ACC112 (cell line): ENCODE measurements around the gene U2SURP.
"Not testable (repeated sequence)": the region's sequence is repeated elsewhere in the genome, so short reads cannot be mapped to it uniquely, and the experiment has no call there.

Experiments used
- H2AFZ ChIP-seq: fragments of 200-600 bp; sonication (generic); one replicate; pipeline ENCODE4 v1.6.0; 2017; ENCODE audit warnings: antibody characterized with exemption, low read length; ENCODE audit not compliant: unreplicated experiment
- H3K27ac ChIP-seq: fragments of 200-600 bp; sonication (generic); 2 replicates; pipeline ENCODE4 v1.5.1; 2014; ENCODE audit warnings: low read depth, mild to moderate bottlenecking, antibody characterized with exemption, low read length, moderate library complexity
- H3K27me3 ChIP-seq: fragments of 200-600 bp; sonication (generic); 2 replicates; pipeline ENCODE4 v1.6.1; 2014; ENCODE audit warnings: mild to moderate bottlenecking, antibody characterized with exemption, low read length, moderate library complexity, mixed read lengths; ENCODE audit not compliant: insufficient read depth
- H3K36me3 ChIP-seq: fragments of 200-600 bp; sonication (generic); 2 replicates; pipeline ENCODE4 v1.6.1; 2016; ENCODE audit warnings: mild to moderate bottlenecking, antibody characterized with exemption, low read length, moderate library complexity, mixed read lengths; ENCODE audit not compliant: insufficient read depth
- H3K4me1 ChIP-seq: fragments of 200-600 bp; sonication (generic); one replicate; pipeline ENCODE4 v1.6.1; 2016; ENCODE audit warnings: low read length, mixed read lengths; ENCODE audit not compliant: insufficient read depth, unreplicated experiment, control insufficient read depth
- H3K4me3 ChIP-seq: fragments of 200-600 bp; sonication (generic); 2 replicates; pipeline ENCODE4 v1.5.1; 2014; ENCODE audit warnings: mild to moderate bottlenecking, low read depth, low read length
- H3K79me2 ChIP-seq: fragments of 200-600 bp; sonication (generic); one replicate; pipeline ENCODE4 v1.6.0; 2016; ENCODE audit warnings: low read length; ENCODE audit not compliant: control insufficient read depth, unreplicated experiment, insufficient read depth

U2SURP gene

GRCh38 chr3:143045639-143046038 is 44.3 kb downstream of the U2SURP start:
- peaks cover 4% of the 10 kb centered on the region for H3K79me2 ChIP-seq
- H3K4me3 ChIP-seq: no peak overlapping the region
- H3K27ac ChIP-seq: no peak overlapping the region
- no peaks in the 10 kb centered on the region for H3K27me3 ChIP-seq
- no peak overlapping the region for H2AFZ ChIP-seq
- peaks cover 24% of the 10 kb centered on the region for H3K36me3 ChIP-seq
- no peaks in the 10 kb centered on the region for H3K4me1 ChIP-seq

GRCh38 chr3:143046075-143046474 is 44.7 kb downstream of the U2SURP start:
- H3K36me3 ChIP-seq: peaks cover 26% of the 10 kb centered on the region

DNA sequence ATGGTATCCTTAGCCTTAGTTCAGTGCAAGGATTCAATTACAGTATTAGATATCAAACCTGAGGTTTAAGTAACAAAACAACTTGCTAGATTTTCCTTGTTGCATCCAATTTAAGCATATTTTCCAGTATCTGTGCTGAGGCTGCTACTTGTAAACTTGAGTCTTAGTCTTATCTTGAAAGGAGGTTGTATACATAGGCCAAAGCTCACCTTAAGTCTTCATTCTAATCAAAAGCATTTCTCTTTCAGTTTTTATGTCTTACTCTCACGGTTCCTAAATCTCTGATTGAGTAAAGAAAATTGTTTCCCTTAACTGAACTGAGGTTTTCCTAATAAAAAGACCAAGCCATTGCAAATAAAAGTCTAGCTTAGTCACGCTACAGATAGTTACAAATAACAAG is 52.6 kb downstream of the U2SURP start:
- H3K4me1 ChIP-seq: no peaks in the 10 kb centered on the region
- H3K4me3 ChIP-seq: no peak overlapping the region
- H3K27me3 ChIP-seq: no peaks in the 10 kb centered on the region
- H2AFZ ChIP-seq: no peak overlapping the region
- H3K36me3 ChIP-seq: peaks cover 54% of the 10 kb centered on the region
- H3K79me2 ChIP-seq: no peaks in the 10 kb centered on the region
- no peak overlapping the region for H3K27ac ChIP-seq

More at GRCh38 chr3:143046075-143046474, 44.7 kb downstream of the U2SURP start:
- not testable (repeated sequence) for H3K27ac ChIP-seq, H3K4me1 ChIP-seq, H2AFZ ChIP-seq, H3K27me3 ChIP-seq, H3K4me3 ChIP-seq, H3K79me2 ChIP-seq

DNA sequence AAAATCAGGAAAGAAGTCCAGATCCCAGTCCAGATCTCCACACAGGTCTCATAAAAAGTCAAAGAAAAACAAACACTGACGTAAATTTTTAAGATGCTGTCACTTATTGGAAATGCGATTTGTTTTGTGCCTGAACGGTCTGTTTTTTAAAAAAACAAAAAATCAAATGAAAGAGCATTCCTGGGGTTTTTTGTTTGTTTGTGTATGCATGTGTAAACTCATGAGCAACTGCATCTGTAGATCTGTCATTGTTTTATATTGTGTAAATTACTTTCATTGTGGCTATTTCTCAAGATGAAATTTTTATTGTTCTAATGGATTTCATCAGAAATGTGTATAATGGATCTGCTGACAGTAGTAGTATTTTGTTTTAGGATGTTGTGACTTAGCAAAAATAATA is 55.0 kb downstream of the U2SURP start:
- Histone ChIP-seq H2AFZ (no peak overlapping the region), H3K36me3 (peaks cover 50% of the 10 kb centered on the region), H3K79me2 (no peaks in the 10 kb centered on the region), H3K27me3 (no peaks in the 10 kb centered on the region), H3K4me3 (no peak overlapping the region), H3K4me1 (peaks cover 12% of the 10 kb centered on the region), H3K27ac (no peak overlapping the region)

- Histone ChIP-seq H3K27ac (no peak overlapping the region), H3K4me1 (peaks cover 12% of the 10 kb centered on the region), H3K36me3 (peaks cover 35% of the 10 kb centered on the region), H3K27me3 (no peaks in the 10 kb centered on the region), H3K4me3 (no peak overlapping the region), H2AFZ (no peak overlapping the region), H3K79me2 (no peaks in the 10 kb centered on the region)
These were observed 59.5 kb downstream of the U2SURP start for GRCh38 chr3:143060906-143061305.

DNA sequence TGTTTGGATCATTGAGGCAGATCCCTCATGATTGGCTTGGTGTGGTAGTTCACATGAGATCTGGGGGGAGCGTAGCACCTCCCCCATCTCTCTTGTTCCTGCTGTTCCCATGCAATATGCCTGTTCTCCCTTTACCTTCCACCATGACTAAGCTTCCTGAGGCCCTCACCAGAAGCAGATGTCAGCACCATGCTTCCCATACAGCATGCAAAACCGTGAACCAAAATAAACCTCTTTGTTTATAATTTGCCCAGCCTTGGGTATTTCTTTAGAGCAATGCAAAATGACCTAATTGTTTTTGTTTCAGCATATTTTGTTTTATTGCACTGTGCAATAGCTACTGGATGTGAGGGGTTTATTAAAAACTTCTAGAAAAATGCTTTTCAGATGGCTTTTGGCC is 61.6 kb downstream of the U2SURP start:
- Histone ChIP-seq H3K4me3 (no peak overlapping the region), H3K27me3 (no peaks in the 10 kb centered on the region), H3K27ac (no peak overlapping the region)

DNA sequence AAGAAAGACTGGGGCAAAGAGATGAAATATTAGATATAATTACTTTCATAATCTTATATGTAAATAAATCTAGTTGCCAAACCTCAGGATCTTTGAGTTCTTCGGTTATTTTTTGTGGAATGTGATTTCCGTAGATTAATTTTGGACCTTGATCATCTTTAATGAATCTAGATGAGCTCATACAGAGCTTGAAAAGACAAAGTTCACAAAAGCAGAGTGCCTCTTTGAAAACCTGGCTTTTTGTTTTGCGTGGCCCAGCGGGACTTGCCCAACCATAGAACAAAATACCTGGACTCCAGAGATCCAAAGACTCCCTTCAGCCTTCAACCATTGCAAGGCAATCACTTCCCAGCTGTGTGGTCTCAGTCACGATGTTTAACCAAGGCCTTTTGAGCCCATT is 63.4 kb downstream of the U2SURP start:
- Histone ChIP-seq H3K4me1 (peaks cover 12% of the 10 kb centered on the region), H3K4me3 (no peak overlapping the region), H3K27ac (no peak overlapping the region), H3K36me3 (peaks cover 7% of the 10 kb centered on the region; the same call in 1 of the 2 replicates), H3K27me3 (no peaks in the 10 kb centered on the region), H3K79me2 (no peaks in the 10 kb centered on the region), H2AFZ (no peak overlapping the region)

More for the DNA sequence above, 61.6 kb downstream of the U2SURP start:
- Histone ChIP-seq H3K36me3 (peaks cover 16% of the 10 kb centered on the region), H2AFZ (no peak overlapping the region), H3K4me1 (peaks cover 12% of the 10 kb centered on the region), H3K79me2 (no peaks in the 10 kb centered on the region)

GRCh38 chr3:143065364-143065763 is 64.0 kb downstream of the U2SURP start:
- H3K27me3 ChIP-seq: no peaks in the 10 kb centered on the region
- no peak overlapping the region for H3K27ac ChIP-seq
- H2AFZ ChIP-seq: no peak overlapping the region
- H3K4me1 ChIP-seq: peaks cover 10% of the 10 kb centered on the region
- peaks cover 7% of the 10 kb centered on the region; the same call in 1 of the 2 replicates for H3K36me3 ChIP-seq
- no peak overlapping the region for H3K4me3 ChIP-seq
- H3K79me2 ChIP-seq: no peaks in the 10 kb centered on the region

DNA sequence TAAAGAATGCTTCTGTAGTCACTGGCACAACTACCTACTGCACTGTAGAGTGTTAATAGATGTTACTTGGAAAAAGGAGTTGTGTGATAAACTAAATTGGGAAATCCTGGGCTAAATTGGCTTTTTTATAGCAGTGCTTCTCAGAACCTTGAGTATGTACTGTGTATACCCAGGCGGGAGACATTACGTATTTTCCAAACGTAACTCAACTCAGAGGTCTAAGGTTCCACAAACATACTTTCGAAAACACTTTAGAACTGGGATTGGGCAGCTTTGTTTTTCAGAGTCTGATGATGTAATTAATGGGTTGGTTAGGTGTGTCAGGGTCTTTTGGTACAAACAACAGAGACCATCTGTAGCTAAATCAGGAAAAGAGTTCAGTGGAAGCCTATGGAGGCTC is 64.7 kb downstream of the U2SURP start:
- no peaks in the 10 kb centered on the region for H3K79me2 ChIP-seq
- no peak overlapping the region for H3K4me3 ChIP-seq
- peaks cover 7% of the 10 kb centered on the region; the same call in 1 of the 2 replicates for H3K36me3 ChIP-seq
- peaks cover 9% of the 10 kb centered on the region for H3K4me1 ChIP-seq
- no peaks in the 10 kb centered on the region for H3K27me3 ChIP-seq
- no peak overlapping the region for H2AFZ ChIP-seq
- no peak overlapping the region for H3K27ac ChIP-seq

GRCh38 chr3:143067201-143067600 is 65.8 kb downstream of the U2SURP start:
- H3K79me2 ChIP-seq: no peaks in the 10 kb centered on the region
- H3K36me3 ChIP-seq: peaks cover 3% of the 10 kb centered on the region; the same call in 1 of the 2 replicates
- no peak overlapping the region for H2AFZ ChIP-seq
- no peaks in the 10 kb centered on the region for H3K27me3 ChIP-seq
- H3K27ac ChIP-seq: no peak overlapping the region
- H3K4me3 ChIP-seq: no peak overlapping the region
- H3K4me1 ChIP-seq: peaks cover 10% of the 10 kb centered on the region

DNA sequence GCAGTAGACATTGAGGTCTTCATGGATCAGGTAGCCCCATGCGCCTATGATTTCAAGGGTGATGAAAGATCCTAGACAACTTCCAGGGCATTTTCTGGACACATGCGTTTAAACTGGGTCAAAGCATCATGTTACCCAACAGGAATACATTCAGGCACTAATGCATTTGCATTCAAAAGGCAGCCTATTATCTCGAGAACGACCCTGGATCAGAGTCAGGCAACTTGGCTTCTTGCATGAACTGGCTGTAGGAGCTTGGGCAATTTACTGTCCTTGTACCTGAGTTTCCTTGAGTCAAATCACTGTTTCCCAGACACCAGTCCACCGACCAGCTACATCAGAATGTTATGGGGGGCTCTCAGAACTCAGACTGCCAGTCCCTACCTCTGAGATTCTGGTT is 66.7 kb downstream of the U2SURP start:
- no peak overlapping the region for H3K27ac ChIP-seq
- no peak overlapping the region for H3K4me3 ChIP-seq
- no peaks in the 10 kb centered on the region for H3K79me2 ChIP-seq
- no peaks in the 10 kb centered on the region for H3K27me3 ChIP-seq
- H3K36me3 ChIP-seq: no peaks in the 10 kb centered on the region
- peaks cover 10% of the 10 kb centered on the region for H3K4me1 ChIP-seq
- no peak overlapping the region for H2AFZ ChIP-seq
